ENCODE results near the gene STT3B.
A peak's percentile ranks its signal among the peaks of the same experiment; 100 is the strongest.

Gene STT3B

DNA sequence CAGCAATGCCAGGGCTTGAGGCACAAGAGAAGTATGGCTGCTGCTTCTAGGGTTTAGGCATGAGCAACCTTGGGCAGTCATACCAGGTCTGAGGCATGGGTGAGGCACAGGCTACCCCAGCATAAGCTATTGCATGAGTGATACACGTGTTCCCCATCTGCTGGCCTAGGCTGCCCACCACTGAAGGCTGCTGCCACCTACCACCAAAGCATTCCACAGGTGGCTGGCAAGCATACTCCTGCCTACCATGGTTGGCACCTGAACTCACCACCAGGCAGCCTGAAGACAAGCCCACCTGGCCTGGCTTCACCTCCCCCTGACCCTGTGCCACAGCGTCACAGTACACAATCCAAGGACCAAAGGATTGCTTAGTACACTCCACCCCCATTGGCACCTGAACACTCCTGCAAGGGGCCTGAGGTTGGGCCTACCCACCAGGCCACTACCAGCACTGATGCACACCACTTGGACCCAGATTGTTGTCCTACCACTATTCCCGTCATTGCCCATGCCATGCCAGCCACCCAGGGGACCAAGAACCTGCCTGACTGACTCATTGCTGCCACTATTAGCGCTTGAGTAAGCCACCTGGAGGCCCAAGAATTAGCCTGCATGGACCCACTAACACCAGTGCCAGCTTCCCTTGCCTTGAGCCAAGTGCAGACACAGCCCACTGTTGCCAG, 115.7 kb downstream of the STT3B start:
- no peak for DNase-seq (ENCODE audit: low read depth)

DNA sequence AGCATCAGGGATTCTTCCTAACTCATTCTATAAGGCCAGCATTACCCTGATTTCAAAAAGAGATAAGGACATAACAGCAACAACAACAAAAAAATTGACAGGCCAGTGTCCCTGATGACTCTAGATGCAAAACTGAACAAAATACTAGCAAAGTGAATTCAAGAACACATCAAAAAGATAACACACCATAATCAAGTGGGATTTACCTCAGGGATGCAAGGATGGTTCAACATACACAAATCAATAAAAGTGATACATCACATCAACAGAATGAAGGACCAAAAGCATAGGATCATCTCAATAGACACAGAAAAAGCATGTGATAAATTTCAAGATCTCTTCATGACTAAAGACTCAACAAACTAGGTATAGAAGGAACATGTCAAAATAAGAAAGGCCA, 119.6 kb downstream of the STT3B start:
- no peak for DNase-seq (ENCODE audit: low read depth)

DNA sequence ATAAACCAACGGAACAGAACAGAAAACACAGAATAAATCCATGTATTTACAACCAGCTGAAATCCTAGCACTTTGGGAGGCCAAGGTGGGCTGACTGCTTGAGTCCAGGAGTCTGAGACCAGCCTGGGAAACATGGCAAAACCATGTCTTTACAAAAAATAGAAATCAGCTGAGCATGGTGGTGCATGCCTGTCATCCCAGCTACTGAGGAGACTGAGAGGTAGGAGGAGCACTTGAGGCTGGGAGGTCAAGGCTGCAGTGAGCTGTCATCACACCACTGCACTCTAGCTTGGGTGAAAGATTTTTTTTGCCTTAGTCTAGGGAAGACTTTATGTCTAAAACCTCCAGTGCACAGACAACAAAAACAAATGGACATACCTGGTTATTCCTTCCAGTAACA, 120.7 kb downstream of the STT3B start:
- no peak for DNase-seq (ENCODE audit: low read depth)

DNA sequence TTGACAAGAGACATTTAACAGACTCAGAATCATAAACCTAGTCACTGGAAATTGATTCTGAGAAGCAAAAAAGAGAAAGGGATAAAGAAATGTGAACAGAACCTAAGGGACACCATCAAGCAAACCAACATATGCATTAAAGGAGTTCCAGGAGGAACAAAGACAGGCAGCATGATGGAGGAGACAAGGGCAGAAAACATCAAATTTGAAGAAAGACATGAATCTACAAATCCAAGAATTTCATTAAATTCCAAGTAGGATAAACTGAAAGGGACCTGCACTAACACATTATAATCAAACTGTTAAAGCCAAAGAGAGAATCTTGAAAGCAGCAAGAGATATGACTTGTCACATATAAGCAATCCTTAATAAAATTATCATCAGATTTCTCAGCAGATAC, 122.3 kb downstream of the STT3B start:
- DNase-seq (ENCODE audit: low read depth), result no peak

DNA sequence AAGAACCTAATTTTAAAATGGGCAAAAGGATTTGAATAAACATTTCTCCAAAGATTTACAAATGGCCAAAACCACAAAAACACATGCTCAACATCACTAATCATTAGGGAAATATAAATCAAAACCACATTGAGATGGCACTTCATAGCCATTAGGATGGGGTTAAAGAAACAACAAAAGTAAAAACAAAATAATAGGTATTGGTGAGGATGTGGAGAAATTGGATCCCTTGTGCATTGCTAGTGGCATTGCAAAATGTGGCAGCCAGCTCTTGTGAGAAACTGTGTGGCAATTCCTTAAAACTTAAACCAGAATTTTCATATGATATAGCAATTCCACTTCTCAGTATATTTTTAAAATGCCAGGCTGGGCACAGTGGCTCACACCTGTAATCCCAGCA, 126.5 kb downstream of the STT3B start:
- no peak for DNase-seq (ENCODE audit: low read depth)

DNA sequence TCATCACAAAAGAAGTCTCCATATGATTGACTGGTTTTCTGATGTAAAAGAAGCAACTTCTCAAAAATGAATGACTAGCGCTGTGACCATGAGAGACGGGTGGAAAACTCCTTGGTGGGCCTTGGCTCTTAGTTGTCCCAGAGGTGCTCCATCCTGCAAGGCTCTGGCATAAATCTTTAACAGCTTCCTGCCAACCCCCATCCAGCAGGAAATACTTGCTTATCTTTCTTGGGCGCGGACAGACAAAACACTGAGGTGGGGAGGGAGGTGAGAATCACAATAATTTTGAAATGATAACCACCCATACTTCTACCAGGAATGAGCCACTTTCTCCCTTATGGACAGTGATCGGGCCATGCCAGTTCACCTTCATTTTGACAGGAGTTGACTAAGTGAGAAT, 128.6 kb downstream of the STT3B start:
- no peak for DNase-seq (ENCODE audit: low read depth)

DNA sequence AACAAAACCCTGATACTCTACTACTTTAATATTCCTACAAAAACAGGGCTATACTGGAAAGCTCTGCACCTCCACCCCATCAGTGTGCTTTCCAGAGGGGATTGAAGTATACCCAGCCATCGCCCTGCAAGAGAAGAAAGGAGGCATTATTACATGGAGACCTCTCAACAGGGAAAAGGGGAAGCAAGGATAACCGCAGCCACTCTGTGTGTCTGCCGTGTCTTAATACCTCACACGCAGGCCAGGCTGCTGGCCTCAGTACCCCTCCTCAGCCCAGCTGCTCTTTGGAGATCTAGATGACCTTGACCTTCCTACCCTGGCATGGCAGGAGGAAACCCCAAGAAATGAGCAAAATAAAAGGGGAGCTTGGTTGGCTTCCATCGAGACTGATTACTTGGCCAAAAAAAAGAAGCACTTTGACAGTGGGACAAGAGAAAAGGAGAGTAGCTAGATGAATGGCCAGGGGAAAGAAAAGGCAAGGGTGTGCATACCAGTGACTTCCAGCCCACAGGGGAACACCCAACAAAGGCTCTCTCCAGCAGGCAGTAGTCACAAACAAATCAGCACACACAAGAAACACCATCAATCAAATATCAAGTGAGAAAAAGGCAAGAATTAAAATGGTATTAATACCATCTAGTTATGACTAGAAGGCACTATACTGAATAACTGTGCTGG, 129.4 kb downstream of the STT3B start:
- no peak for DNase-seq (ENCODE audit: low read depth)

DNA sequence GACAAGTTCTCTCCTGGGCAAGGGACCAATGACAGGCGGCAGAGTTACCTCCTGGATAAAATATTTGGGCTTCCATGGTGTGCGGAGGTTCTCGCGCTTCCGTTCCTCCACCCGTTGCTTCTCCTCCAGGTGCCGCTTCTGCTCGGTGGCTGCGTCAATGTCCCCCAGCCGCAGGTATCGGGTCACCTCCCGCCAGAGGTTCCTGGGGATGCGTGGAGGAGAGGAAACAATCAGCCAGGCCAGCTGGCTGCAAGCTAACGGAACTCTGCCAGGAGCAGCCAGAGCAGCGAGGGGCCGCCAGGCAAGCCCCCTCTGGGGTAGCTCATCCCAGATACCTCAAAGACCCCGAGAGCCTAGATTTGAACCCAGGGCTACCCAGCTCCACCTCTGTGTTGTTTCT, 131.3 kb downstream of the STT3B start:
- DNase-seq (ENCODE audit: low read depth), result no peak

DNA sequence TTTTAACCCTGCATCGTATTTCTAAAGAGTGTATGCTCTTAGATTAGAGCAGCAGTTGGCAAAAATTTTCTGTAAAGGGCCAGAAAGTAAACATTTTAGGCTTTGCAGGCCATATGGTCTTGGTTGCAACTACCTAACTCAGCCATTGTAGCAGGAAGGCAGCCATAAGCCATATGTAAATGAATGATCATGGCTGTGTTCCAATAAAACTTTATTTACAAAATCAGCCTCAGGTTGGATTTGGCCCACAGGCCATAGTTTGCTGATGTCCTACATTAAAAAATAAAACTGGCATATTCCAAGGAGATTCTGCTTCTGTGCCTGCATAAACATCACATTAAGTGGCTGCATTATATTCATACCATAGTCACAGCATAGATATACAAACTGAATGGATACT, 134.9 kb downstream of the STT3B start:
- DNase-seq (ENCODE audit: low read depth), result no peak

DNA sequence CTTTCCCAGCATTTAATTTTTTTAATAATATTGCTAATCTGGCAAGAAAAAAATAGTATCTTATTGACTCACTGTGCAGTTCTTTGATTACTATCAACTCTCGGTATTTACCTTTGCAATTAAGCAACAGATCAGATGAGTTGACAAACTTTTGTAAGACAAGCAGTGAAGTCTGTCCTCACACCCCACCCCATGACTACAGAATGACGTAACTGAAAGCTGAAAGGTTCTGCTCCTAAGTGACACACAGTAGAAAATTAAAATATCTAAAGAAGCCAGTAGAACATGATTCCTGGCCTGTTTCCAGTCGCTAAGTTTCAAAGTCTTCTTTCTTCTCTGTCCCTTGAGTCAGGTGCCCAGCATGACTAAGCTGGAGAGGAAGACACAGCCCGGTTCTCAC, 135.5 kb downstream of the STT3B start:
- DNase-seq (ENCODE audit: low read depth), result no peak

DNA sequence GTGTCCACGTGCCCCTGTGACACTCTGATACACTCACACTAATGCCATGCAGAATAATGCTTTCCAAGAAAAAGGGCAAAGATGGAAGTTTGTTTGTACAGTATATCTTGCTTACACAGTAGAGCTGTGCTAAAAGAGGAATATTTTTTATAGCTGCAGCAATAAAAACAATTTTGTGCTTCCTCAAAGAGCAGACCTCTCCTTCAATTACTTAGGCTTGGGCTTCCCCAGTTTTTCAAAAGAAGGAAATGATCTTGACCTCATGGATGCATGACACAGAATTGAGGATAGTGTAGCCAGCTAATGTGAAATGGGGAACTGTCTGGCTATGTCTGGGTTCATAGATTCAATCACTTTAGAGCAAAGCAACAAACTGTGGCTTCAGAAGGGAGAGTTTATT, 137.4 kb downstream of the STT3B start:
- no peak for DNase-seq (ENCODE audit: low read depth)

DNA sequence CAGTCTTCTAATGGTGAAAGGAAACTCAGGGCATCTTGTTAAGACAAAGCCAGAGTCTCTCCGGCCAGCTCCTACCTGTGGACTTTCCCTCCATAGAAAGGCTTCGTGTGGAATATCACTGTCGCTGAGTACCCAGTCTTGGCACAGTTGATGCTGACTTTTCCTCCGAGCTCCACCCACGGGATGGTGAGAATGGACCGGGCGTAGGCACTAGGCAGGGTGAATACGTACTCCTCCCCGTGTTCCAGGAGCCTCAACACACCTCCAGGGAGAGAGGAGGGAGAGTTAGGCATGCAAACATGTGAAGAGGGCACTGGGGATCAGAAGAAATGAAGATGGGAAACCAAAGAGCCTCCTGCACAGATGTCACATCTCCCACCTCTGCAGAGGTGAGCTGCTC, 138.0 kb downstream of the STT3B start:
- no peak for DNase-seq (ENCODE audit: low read depth)

DNA sequence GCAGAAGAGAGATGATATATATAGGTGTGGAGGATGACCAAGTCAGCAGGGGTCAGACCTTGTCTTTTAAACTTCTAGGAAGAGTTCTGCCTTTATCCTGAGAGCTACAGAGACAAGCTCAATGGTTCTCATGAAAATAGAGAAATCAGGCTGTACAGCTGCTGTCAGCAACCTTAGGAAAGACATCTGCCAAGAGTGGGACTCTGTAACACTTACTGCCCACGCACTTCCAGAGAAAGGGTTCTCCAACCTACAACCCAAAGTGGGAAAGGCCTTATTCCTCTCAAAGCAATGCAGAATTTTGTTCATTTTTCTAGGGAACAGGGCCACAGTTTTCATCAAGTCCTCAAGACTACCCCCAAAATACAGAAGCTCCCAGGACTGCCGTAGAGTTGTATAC, 138.7 kb downstream of the STT3B start:
- no peak for DNase-seq (ENCODE audit: low read depth)

DNA sequence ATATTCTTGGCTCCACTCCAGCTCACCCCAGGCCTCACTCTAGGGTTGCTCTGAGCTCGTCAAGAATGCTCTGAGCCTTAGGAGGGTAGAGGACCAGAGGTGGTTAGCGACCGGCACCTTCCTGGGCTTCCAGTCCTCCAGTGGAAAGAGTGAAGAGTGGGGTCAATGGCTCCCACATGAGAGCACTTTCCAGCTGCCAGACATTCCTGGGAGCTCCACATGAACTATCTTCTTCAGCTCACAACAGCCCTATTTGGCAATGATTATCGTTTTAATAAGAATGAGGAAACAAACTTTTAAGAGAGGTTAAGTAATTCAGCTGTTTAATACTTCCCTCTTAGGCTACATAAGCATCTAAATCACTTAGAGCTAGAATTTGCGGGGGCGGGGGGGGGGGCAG, 139.3 kb downstream of the STT3B start:
- peak; percentile 33 for DNase-seq (ENCODE audit: low read depth)

DNA sequence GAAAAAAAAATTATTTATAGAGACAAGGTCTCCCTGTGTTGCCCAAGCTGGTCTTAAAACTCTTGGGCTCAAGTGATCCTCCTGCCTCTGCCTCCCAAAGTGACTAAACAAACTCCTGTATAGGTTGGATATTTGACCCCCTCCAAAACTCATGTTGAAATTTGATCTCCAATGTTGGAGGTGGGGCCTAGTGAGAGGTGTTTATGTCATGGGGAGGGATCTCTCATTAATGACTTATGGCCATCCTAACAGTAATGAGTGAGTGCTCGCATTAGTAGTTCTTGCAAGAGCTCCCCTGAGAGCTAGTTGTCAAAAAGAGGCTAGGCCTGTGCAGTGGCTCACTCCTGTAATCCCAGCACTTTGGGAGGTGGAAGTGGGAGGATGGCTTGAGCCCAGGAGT, 141.2 kb downstream of the STT3B start:
- no peak for DNase-seq (ENCODE audit: low read depth)

DNA sequence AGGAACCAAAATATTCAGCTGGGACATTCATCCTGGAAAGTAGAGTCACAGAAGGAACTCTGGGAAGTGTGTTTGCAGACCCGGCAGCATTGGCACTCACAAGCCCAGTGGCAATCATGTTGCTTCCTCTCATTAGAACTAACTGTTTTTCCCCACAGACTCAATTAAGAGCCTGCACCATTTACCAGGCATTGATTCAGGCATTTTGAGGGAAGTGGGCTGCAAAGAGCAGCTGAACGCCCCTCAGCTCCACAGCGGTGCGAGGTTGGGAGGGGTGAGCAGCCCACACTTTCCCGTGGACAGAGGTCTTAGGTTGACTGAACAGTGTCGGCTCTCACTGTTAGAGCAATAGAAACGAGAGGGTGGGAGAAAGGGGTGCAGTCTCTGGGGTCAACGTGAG, 143.8 kb downstream of the STT3B start:
- DNase-seq (ENCODE audit: low read depth), result no peak

DNA sequence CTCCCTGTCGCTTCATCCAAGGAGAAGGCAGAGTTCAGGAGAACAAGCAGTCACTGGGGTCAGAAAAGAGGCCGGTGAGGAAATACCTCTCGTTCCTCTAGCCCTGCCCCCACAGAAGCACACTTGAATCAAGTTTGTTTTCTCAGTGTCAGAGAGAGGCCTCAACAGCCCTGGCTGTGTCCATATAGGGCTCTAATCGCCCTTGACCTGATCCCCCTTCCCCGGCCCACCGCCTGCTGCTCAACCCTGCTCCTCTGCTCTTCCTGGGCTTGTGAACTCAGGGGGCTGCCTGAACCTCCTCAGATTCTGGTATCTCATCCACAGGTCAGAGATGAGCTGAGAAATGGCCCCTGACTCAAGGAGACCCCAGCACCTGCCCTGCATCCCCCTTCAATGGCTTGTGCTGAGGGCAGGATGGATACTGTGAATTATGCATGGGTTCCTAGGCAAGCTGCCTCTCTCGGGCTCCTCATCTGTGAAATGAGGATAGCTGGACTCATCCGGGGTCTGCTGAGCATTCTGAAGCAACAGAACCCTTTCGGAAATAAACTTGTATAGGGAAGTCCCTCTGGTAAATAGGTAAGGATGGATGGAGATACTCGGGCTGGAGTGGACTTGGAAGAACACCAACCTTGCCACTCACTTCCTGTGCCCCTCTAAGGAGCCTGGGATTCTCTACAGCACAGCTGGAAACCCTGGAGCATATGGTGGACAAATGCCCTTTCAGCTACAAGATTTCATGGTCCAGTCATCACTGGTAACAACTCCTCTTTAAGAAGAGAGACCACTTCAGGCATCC, 147.5 kb downstream of the STT3B start:
- DNase-seq (ENCODE audit: low read depth), result no peak
